PC-3 (cell line): ENCODE data around the gene TCP11.

ENCODE experiments used
- EZH2 ChIP-seq: fragments of 300-600 bp; sonication (generic); IDR thresholded peaks from one replicate; pipeline ENCODE4 v1.6.1; 2017; ENCODE audit warnings: antibody characterized with exemption, mild to moderate bottlenecking, low read length; ENCODE audit not compliant: unreplicated experiment
- EZH2phosphoT487 ChIP-seq: fragments of 300-600 bp; sonication (generic); IDR thresholded peaks from 2 replicates; pipeline ENCODE4 v1.6.1; 2018; ENCODE audit warnings: mild to moderate bottlenecking, antibody characterized with exemption, low read length, borderline replicate concordance
- TF ChIP-seq, protein P1 (sequence below): fragments of 300-600 bp; sonication (generic); conservative IDR thresholded peaks from 2 replicates; pipeline ENCODE4 v1.5.1; 2017; ENCODE audit warnings: antibody characterized with exemption, low read depth, mild to moderate bottlenecking, low read length

DNA sequence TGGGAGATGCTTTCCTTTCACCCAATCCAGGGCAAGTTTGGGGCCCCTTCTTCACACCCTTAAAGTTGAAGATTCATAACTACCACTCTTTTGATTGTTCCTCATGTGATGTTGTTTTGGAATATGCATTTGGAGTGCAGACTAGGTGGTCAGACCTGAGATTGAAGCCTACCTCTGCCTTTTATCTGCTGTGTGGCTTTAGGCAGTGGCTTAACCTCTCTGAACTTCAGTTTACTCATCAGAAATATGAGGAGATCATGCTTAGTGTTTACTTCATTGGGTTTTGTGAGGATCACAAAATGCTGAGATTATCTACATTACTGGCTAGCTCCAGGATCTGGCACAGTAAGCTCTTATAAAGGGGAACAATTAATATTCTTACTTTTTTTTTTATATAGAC lies 26.4 kb upstream of the TCP11 start:
- TF ChIP-seq, protein P1, sequence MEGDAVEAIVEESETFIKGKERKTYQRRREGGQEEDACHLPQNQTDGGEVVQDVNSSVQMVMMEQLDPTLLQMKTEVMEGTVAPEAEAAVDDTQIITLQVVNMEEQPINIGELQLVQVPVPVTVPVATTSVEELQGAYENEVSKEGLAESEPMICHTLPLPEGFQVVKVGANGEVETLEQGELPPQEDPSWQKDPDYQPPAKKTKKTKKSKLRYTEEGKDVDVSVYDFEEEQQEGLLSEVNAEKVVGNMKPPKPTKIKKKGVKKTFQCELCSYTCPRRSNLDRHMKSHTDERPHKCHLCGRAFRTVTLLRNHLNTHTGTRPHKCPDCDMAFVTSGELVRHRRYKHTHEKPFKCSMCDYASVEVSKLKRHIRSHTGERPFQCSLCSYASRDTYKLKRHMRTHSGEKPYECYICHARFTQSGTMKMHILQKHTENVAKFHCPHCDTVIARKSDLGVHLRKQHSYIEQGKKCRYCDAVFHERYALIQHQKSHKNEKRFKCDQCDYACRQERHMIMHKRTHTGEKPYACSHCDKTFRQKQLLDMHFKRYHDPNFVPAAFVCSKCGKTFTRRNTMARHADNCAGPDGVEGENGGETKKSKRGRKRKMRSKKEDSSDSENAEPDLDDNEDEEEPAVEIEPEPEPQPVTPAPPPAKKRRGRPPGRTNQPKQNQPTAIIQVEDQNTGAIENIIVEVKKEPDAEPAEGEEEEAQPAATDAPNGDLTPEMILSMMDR: no peak
- TF ChIP-seq EZH2 (no peak), EZH2phosphoT487 (no peak)
